GM21619 (cell line): ENCODE data around the gene SH2B2.
"Not testable (repeated sequence)": the region's sequence is repeated elsewhere in the genome, so short reads cannot be mapped to it uniquely, and the experiment has no call there.

ENCODE experiments used
- ATAC-seq: cut with Tn5 transposase; IDR thresholded peaks from one replicate; pipeline ENCODE4 v1.9.1; 2021; ENCODE audit not compliant: unreplicated experiment

The SH2B2 gene

DNA sequence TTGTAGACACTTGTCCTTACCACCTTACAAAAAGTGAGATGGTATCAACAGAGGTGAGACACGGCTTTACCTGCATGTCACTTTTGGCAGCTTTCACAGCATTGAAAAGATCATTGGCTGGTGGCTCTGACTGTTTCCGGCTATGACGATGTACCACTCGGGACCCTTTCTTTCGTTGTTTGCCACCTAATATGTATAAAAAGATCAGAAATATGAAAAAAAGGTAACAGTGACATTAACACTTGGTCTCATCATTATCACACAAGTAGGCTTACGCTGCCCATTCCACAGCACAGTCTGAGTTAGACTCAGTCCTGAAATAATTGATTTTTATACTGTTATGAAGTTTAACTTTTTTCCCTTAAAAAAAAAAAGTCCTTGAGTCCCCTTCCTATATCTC, 40.5 kb downstream of the SH2B2 start:
- ATAC-seq: not testable (repeated sequence)

GRCh38 chr7:102328863-102329262, 42.2 kb downstream of the SH2B2 start:
- not testable (repeated sequence) for ATAC-seq

- not testable (repeated sequence) for ATAC-seq
These were observed 42.7 kb downstream of the SH2B2 start for GRCh38 chr7:102329366-102329765.

- ATAC-seq: not testable (repeated sequence)
These were observed 44.2 kb downstream of the SH2B2 start for GRCh38 chr7:102330666-102331460.

DNA sequence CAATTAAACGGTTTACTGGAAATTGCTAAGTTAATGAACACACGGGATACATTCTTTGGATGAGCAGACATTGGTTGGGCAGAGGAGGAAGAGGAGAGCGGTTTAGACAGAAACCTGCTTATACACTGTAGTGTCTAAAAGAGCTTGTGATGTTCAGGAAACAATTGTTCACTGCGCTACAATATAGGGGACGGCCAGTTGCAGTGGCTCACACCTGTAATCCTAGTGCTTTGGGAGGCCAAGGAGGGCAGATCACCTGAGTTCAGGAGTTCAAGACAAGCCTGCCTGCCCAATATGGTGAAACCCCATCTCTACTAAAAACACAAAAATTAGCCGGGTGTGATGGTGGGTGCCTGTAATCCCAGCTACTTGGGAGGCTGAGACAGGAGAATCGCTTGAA, 48.9 kb downstream of the SH2B2 start:
- ATAC-seq: not testable (repeated sequence)

GRCh38 chr7:102337002-102337401, 50.3 kb downstream of the SH2B2 start:
- not testable (repeated sequence) for ATAC-seq

DNA sequence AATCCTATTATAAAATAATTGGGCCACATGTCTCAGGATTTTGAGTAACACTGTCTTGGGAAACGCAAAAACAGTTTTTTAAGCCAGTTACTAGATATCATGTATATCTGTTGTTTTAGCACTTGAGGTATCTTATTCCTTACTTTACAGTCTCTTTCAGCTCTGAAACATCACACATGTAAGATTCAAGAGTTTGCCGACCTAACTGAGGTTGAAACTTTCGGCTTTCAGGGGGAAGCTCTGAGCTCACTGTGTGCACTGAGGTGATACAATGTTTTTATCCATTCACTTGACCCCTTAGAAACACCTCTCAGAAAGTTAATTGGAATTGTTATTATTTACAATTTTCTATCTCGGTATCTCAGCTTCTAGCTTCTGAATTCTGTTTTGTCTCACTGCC, 50.8 kb downstream of the SH2B2 start:
- not testable (repeated sequence) for ATAC-seq

GRCh38 chr7:102340599-102341368, 54.1 kb downstream of the SH2B2 start:
- ATAC-seq: not testable (repeated sequence)

- ATAC-seq: not testable (repeated sequence)
These were observed 60.3 kb downstream of the SH2B2 start for GRCh38 chr7:102346983-102347382.

- ATAC-seq: not testable (repeated sequence)
These were observed 69.7 kb downstream of the SH2B2 start, which contains the start of gene SPDYE6 for GRCh38 chr7:102356344-102356743. TSS of gene SPDYE6 (minus strand) at chr7:102356444. CDS start at chr7:102356023, 421 bp downstream.

GRCh38 chr7:102363549-102364393, 77.1 kb downstream of the SH2B2 start:
- peak; percentile 99 for ATAC-seq

- ATAC-seq: not testable (repeated sequence)
These were observed 77.8 kb downstream of the SH2B2 start for GRCh38 chr7:102364394-102364886.

DNA sequence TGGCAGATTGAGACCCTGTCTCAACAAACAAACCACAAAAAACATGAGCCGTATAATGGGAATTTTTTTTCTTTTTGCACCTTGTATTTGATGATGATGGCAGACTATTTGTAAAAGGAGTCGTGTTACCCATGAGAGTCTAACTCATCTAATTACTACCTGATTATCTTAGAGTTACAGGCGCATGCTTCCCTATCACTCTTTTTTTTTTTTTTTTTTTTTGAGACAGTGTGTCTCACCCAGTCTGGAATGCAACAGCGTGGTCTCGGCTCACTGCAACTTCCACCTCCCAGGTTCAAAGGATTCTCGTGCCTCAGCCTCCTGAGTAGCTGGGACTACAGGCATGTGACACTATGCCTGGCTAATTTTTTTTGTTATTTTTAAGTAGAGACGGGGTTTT, 78.7 kb downstream of the SH2B2 start:
- ATAC-seq: not testable (repeated sequence)

- not testable (repeated sequence) for ATAC-seq
These were observed 83.4 kb downstream of the SH2B2 start for GRCh38 chr7:102370038-102370437.
